Mesenteric fat pad (tissue), 1 donor: ENCODE data around the gene SELENBP1. TPM values are rescaled to one million over a fixed set of nuclear protein-coding genes. Genes with fewer than 3 reads are reported as not detected.
"Not testable (repeated sequence)": the region's sequence is repeated elsewhere in the genome, so short reads cannot be mapped to it uniquely, and the experiment has no call there.

ENCODE experiments used
- DNase-seq: peaks from one replicate; pipeline ENCODE4 v3.0.0-alpha.2; 2020; ENCODE audit warnings: low spot score
- long read RNA-seq: library from polyadenylated mRNA; unstranded; transcript quantifications from one replicate; pipeline ENCODE4 v2.0.0, GENCODE V29; 2020
- total RNA-seq: library from RNA; stranded (reverse); fragmentation: NEBNext Ultra II Directional; extraction: Animal tissue kit (Norgen Biotek cat#: 25700); gene quantifications from one replicate; pipeline ENCODE4 v1.2.1, GENCODE V29; 2021
- donor health status: DM: yes; HTN: yes; CAD: no.

The SELENBP1 gene
- total RNA-seq: 63.0 TPM
- long read RNA-seq, transcript SELENBP1-204 (12 exons, 1,928 nt): minor isoform, 14 of 638 reads
- long read RNA-seq, transcript SELENBP1-201 (12 exons, 1,752 nt): major isoform, 495 of 638 reads
- long read RNA-seq, transcript SELENBP1-214 (10 exons, 2,128 nt): minor isoform, 8 of 638 reads
- long read RNA-seq, transcript SELENBP1-218 (11 exons, 1,963 nt): minor isoform, 28 of 638 reads
- long read RNA-seq, partial matches to known transcripts: 26 of 638 reads
- long read RNA-seq, other reads (novel, unspliced or antisense): 65 of 638 reads

GRCh38 chr1:151372058-151372934, at the start of gene SELENBP1:
TSS of gene SELENBP1 (minus strand) at chr1:151372705. CDS start at chr1:151372641, 64 bp downstream.
- DNase-seq: peak; percentile 91

- DNase-seq: no peak
Measured at GRCh38 chr1:151419819-151420218, 47.3 kb upstream of the SELENBP1 start.

GRCh38 chr1:151418081-151418480, 45.6 kb upstream of the SELENBP1 start:
- no peak for DNase-seq

- no peak for DNase-seq
Measured at GRCh38 chr1:151416231-151416630, 43.7 kb upstream of the SELENBP1 start.

GRCh38 chr1:151411884-151412283, 39.4 kb upstream of the SELENBP1 start:
- no peak for DNase-seq

GRCh38 chr1:151408891-151409290, 36.4 kb upstream of the SELENBP1 start:
- DNase-seq: no peak

- DNase-seq: no peak
Measured at GRCh38 chr1:151407304-151407703, 34.8 kb upstream of the SELENBP1 start.

- no peak for DNase-seq
Measured at GRCh38 chr1:151406176-151406575, 33.7 kb upstream of the SELENBP1 start.

GRCh38 chr1:151405187-151405951, 32.9 kb upstream of the SELENBP1 start:
- DNase-seq: no peak

GRCh38 chr1:151403612-151404011, 31.1 kb upstream of the SELENBP1 start:
- DNase-seq: no peak

GRCh38 chr1:151402764-151403163, 30.3 kb upstream of the SELENBP1 start:
- DNase-seq: no peak

- DNase-seq: no peak
Measured at GRCh38 chr1:151401860-151402259, 29.4 kb upstream of the SELENBP1 start.

GRCh38 chr1:151401125-151401788, 28.8 kb upstream of the SELENBP1 start:
- DNase-seq: no peak

- no peak for DNase-seq
Measured at GRCh38 chr1:151399324-151400171, 27.0 kb upstream of the SELENBP1 start, which contains the start of gene PSMB4. TSS of gene PSMB4 (plus strand) at chr1:151399573. CDS start at chr1:151399588, 15 bp downstream.

- not testable (repeated sequence) for DNase-seq
Measured at GRCh38 chr1:151396265-151396664, 23.8 kb upstream of the SELENBP1 start.

GRCh38 chr1:151393583-151393982, 21.1 kb upstream of the SELENBP1 start:
- no peak for DNase-seq

GRCh38 chr1:151391079-151391563, 18.6 kb upstream of the SELENBP1 start:
- no peak for DNase-seq

- not testable (repeated sequence) for DNase-seq
Measured at GRCh38 chr1:151390221-151391078, 17.9 kb upstream of the SELENBP1 start.

GRCh38 chr1:151386002-151386401, 13.5 kb upstream of the SELENBP1 start:
- peak; percentile 57 for DNase-seq
